HG03064 (cell line): ENCODE data around the gene CTRL.
"Not testable (repeated sequence)": the region's sequence is repeated elsewhere in the genome, so short reads cannot be mapped to it uniquely, and the experiment has no call there.

Source experiments
- ATAC-seq: cut with Tn5 transposase; IDR thresholded peaks from one replicate; pipeline ENCODE4 v1.9.1; 2021; ENCODE audit warnings: low read depth; ENCODE audit not compliant: unreplicated experiment

CTRL gene

DNA sequence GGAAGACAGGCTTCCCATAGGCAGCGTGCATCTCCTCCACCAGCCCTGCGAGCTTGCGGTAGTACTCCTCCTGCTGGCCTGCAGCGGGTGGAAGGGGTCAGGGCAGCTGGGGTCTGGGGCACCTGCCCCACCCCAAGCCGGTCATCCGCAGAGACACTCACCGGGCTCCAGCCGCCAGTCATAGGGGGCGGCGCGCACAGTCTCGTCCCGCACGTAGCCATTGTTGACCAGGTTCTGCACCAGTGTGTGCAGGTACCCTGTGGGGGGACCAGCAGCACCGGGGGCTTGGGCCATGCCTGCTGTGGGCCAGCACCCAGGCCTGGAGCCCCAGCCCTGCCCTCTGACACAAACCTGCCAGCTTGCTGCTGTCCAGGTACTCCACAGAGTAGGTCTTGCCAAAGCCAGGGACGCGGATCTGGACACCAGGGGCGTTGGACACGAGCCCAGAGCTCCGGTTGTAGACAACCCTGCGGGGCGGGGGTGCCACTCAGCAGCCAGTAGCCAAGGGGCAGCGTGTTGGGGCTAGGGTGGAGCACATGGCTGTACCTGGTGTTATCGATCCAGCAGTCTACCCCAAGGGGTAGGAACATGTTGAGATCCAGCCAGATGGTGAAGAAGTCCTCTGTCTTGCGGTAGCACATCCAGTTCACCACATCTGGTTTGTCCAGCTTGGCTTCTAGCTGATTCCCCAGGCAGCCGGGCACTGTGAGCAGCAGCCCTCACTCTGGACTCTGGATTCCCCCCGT lies 11.0 kb upstream of the CTRL start:
- no peak for ATAC-seq

DNA sequence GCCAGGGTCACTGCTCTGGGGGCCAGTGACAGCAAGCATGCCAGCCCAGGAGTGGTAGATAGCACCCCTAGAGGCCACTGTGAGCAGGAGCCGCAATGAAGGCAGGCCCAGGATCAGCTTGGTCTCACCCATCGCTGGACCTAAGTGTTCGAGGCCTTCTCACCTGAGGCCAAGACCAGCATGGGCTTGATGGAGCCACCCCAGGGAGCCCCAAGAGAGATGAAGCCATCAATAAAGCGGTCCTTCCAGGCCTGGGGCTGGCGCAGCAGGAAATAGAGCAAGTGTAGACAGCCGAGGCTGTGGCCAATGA lies 10.5 kb upstream of the CTRL start:
- no peak for ATAC-seq

DNA sequence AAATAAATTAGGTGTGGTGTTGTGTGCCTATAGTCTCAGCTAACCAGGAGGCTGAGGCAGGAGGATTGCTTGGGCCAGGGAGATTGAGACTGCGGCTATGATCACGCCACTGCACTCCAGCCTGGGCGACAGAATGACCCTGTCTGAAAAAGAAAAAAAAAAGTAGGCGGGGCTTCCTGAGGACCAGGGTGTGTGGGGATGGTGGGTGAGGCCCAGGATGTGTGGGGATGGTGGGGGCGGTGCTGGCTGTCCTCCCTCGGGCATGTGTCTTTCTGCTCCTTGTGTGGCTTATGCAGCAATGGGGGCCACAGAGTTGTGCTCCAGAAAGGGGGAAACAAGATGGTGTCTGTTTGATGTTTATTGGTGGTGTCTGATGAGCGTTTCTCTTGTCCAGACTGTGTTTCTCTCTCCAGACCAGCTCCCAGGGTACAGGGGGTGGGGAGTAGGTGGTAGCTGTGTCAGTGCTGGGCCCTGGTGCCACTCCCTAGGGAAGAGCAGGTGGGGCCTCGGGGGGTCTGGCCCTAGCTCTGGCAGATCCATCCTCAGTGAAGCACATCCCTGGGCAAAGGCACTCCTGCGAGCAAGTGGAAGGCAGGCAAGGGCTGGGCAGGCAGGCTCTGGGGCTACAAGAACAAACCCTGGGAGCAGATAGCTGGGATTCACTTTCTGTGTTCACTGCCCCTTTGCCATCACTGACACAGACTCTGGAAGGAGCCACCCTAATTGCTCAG lies 10.0 kb upstream of the CTRL start:
- no peak for ATAC-seq

DNA sequence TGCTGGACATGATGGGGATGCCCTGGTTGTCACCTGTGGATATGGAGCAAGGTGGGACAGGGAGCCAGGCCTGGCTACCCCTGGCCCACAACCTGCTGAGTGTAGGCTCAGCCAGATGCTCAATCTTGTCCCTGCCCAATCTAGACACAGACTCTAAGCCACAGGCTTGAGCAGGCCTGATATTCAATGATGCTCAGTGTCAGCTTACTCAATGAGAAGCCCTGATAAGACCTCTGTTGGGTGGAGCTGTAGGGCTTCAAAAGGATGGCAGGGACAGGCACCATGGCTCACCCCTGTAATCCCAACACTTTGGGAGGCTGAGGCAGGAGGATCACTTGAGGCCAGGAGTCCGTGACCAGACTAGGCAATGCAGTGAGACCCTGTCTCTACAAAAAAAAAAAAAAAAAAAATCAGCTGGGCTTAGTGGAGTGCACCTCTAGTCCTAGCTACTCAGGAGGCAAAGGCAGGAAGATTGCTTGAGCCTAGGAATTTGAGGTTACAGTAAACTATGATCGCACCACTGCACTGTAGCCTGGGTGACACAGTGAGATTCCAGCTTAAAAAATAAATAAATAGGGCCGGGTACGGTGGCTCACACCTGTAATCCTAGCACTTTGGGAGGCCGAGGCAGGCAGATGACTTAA lies 8.9 kb upstream of the CTRL start:
- ATAC-seq: no peak

DNA sequence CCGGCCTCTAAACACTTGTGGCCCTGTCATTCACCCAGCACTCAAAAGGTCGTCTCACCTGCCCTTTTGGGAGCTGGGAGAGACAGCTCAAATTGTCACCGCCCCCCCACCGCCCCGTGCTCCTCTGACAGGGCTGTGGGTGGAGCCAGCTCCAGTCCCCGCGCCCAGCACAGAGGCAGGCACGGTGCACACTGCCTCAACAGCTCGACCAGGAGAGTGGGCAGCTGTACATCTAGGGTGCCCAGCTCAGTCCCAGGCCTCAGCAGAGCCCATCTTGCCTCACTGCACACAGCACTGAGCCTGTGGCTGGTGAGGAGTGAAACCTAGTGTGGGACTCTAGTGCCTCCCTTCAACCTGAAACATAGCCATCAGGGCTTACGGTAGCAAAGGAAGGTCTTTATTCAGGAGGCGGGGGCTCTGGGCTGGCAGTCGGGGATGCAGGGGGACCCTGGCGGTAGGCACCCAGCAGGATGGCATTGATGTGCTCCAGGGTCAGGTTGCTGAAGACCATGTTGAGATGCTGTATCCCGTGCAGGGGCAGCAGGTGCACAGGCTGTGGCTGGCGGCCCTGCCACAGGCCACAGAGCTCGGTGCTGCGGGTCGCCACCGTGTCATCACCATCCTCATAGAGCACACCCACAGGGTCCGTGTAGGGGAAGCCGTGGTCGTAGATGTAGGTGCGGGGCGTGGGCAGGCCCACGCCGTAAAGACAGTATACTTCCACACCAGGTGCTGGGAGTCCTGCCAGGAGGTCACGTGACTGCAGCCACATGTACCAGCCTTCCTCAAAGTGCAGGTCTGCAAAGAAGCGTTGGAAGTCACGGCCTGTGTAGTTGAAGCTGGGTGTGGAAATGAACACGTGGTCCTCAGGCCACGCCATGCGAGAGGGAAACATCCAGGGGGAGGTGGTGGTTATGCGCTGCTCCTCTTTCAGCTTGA lies 8.1 kb upstream of the CTRL start:
- no peak for ATAC-seq

DNA sequence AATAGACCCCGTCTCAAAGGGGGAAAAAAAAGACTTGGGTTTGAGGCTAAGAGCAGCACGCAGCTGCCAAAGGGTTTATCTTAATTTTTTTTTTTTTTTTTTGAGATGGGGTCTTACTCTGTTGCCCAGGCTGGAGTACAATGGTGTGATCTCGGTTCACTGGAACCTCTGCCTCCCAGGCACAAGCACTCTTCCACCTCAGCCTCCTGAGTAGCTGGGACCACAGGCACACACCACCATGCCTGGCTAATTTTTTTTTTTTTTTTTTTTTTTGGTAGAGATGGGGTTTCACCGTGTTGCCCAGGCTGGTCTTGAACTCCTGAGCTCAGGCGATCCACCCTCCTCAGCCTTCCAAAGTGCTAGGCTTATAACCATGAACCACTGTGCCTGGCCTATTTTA lies 6.1 kb upstream of the CTRL start:
- not testable (repeated sequence) for ATAC-seq

DNA sequence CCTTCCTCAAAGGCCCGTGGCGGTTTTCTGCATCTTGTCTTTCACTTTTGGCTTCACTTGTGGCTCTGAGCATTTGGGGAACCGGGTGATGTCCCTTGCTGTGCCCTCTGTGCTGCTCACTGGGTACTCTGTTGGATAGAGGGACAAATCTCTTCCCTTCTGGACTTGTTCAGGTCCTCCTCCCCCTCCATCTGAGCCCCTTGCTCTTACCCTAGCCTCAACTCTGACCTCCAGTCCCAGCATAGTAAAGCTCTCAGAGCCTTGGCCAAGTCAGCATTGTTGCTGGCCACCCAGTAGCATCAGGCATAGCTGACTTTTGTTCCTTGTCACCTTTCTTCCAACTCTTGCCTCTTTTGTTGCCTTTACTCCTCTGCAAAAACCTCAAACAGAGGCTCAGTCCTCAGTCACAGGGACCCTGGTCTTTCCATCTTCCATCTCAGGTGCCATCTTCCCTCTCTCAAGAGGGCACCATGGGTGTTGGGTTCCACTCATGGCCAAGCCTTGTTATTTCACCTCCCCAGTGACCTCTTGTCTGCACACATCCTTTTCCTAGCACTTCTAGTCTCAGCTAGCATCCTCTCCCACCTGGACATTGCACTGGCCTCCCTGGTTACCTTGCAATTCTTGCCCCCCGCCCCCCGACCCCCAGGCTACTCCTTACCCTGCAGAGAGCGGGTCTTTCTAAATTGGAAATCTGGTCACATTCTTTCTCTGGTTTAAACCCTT lies 5.4 kb upstream of the CTRL start:
- no peak for ATAC-seq

DNA sequence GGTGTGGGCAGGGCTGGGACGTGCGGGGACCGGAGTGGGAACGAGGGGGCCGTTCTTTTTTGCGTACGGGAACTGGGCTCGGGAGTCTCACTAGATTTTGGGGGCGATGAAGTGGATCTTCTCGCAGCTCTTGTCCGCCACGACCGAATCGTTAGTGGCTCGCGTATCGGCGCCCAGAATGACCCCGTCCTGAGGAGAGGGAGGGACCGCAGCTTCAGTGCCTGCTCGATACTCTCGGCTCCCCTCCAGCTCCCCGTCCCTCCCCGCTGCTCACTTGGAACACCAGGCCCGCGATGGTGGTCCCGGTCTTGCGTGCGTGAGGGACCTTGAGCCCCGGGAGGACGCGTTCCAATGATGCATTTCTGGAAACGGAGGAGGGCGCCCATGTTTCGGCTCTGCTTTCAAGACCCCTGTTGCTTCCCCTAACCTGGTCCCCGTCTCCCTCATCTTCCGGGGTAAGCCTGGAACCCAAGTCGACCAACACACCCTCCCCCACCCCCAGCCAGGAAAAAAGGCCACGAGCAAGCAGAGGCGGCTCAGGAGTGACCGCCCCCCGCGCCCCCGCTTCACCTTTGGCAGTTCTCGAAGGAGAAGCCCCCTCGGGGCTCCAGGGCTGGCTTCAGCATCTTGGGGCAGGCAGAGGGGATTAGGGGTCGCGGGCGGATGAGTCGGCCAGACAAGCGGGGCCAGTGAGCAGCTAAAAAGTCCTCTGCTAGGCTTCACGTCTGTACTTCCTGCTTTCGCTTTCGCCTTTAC lies 4.6 kb upstream of the CTRL start, which contains the start of gene PSMB10:
PSMB10 (minus strand) TSS at position 727 of the 756 bp plus-strand sequence; CDS start at position 626, 101 bp downstream.
- no peak for ATAC-seq

DNA sequence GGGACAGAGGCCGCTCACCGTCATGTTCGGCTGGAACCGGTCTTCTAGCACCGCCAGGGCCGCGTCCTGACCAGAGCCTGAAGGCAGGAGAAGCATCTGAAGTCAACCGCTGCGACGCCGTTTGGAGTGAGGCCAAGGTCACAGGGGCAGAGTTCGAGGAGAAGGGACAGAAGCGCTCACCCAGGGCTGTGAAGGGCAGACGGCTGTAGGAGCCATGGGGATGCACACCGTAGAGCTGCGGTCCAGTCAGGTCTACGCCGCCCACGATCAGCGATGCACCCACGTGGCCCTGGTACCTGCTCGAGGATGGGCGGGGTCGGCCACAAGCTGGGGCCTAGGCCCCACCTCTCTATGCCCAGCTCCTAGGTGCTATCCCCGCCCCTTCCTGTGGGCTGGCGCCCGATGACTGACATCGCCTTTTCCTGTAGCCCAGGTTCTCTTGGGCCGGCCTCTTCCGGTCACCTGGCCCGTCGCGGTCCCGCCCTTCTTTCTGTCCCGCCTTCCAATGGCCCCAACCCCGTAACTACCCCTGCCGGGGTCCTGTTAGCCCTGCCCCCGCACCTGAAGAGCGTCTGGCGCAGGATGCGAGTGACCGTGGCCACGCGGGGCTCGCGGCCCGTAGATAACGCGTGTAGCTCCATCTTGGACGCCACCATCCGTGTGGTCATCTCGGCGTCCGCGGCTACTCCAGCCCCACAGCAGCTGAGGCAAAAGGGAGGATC lies 3.9 kb upstream of the CTRL start:
- ATAC-seq: peak; percentile 84

DNA sequence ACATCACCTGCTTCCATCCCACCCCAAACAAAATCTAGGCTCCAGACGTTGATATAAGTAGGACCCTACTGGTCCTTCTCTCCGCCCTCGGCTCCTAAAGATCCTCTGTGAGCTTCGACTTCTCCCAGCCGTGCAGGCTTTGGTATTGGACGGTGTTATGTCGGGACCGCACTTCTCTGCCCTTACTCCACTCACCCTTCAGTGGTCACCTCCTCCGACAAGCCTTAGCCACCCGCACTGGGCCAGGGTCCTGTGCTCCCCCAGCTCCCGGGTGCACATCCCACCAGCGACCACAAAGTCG lies 3.4 kb upstream of the CTRL start:
- ATAC-seq: no peak

DNA sequence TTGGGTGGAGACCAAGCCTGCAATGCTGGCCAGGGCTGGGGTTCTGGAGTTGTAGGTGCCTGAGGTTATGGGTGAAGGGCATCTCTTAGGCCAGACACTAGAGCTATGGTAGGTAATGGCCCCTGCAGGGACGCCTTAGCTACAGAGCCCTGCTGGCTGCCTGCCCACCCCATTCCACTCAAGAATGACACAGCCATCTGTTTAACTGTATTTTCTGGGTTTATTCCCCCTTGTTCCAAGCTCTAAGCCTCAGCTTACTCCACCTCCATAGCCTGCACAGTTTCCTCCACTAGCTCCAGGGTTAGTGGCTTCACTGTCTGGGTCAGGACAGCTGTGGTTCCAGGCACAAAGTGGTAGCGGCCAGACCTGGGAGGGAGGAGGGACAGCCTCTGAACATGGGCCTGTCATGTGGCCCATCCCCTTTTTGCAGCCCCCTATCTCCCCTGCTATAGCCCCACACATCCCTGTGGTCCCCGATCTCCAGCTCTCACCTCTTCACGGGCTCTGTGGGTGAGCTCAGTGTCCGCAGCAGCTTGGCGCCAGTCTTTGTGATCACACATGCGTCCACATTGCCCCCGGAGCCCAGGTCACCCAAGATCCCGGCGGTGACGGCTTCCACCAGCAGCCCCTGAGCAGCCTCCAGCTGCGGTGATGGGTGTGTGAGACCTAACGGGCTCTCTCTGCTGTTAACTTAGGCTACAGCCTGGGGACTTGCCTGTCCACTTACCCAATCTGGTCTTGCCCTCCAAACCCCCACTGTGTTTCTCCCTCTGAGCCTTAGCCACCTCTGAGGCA lies 2.8 kb upstream of the CTRL start:
- ATAC-seq: no peak

DNA sequence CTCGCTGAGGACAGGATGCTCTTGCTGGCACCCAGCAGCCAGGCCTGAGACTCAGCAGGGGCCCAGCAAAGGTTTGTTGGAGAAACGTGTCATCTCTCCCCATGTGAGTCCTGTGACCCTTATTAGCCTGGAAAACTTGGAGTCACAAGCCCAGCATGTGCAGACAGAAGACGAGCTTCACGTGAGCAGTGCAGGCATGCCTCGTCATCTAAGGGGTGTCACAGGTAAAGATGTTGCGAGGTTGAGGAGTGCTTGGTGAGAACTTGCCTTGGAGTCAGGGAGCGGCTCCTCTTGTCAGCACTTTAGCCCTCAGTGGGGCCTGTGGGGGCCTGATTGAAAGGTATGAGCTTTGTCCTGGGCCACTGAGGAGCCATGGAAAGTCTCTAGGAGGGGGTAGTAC lies 2.1 kb upstream of the CTRL start:
- ATAC-seq: no peak

DNA sequence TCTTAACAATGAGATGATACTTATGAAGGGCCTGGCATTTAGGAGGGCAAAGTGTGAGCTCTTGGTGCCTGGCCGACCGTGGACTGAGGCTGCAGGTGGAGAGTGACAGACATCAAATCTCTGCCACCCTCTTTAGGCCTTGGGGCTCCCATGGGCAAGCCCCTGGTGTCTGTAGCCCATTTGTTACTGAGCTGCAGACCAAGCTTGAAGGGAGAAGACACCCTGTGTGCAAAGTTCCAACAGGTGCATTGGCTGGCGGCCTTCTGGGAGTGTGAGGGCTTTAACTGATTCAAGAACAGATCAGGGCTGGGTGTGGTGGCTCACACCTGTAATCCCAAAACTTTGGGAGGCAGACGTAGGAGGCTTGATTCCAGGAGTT lies 789 bp upstream of the CTRL start:
- ATAC-seq: no peak

DNA sequence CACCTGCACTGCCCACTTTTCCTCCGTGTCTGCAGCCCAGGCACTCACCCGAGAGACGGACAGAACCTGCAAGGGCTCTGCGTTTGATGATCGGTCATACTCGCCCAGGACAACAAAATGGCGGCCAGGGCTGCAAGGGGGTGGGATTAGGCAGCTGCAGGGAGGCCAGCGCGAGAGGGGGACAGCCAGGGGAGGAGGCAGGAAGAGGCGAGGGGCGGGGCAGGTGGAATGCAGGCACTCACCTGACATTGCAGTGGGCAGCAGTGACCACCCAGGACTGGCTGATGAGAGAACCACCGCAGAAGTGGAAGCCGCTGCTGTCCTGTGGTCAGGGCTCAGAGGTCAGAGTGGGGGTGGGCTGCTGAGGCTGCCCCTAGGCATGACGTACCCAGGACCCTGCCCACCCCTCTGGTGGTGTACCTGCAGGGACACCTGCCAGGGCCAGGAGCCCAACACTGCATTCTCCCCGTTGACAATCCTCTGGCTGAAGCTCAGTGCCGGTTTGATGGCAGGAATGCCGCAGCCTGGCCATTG lies 917 bp downstream of the CTRL start:
- ATAC-seq: no peak

DNA sequence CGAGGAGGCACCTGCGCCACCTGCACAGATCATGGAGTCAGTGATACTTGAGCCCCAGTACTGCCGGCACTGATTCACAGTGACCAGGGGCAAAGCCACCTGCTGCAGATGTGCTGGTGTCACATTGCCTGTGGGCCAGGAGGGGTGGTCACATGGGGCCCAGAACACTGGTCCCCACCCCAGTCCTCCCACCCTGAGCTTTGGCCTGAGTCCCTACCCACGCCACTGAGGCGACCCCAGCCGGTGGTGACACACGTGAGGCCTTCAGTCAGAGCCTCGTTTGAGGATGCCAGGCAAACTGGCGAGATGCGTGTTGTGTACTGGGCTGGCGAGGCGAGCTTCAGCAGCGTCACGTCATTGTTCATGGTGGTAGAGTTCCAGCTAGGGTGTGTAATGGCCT lies 1.5 kb downstream of the CTRL start:
- ATAC-seq: no peak

DNA sequence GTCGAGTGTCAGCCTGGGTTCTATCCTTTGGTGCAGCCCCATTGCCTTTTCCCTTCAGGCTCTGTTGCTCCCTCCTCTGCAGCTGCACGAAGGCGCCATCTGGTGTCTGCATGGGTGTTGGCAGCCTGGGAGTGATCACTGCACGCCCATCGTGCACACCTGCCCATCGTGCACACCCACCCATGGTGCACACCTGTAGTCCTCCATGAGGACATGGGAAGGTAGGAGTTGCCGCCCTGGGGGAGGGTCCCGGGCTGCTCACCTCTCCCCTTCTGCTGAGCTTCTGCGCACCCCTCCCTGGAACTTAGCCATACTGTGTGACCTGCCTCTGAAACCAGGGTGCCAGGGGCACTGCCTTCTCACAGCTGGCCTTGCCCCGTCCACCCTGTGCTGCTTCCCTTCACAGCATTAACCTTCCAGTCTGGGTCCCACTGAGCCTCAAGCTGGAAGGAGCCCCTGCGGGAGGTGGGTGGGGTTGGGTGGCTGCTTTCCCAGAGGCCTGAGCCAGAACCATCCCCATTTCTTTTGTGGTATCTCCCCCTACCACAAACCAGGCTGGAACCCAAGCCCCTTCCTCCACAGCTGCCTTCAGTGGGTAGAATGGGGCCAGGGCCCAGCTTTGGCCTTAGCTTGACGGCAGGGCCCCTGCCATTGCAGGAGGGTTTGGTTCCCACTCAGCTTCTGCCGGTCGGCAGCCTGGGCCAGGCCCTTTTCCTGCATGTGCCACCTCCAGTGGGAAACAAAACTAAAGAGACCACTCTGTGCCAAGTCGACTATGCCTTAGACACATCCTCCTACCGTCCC lies 2.9 kb downstream of the CTRL start:
- ATAC-seq: no peak

DNA sequence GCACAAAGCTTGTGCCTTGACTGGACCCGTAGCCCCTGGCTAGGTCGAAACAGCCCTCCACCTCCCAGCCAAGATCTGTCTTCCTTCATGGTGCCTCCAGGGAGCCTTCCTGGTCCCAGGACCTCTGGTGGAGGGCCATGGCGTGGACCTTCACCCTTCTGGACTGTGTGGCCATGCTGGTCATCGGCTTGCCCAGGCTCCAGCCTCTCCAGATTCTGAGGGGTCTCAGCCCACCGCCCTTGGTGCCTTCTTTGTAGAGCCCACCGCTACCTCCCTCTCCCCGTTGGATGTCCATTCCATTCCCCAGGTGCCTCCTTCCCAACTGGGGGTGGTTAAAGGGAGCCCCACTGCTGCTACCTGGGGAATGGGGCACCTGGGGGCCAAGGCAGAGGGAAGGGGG lies 3.5 kb downstream of the CTRL start:
- ATAC-seq: no peak
